Astrocyte (in vitro differentiated cells and primary cell): ENCODE measurements around the gene ATP1B1. TPM values are rescaled to one million over a fixed set of nuclear protein-coding genes. Genes with fewer than 3 reads are reported as not detected.

ENCODE experiments used
- DNase-seq: peaks from one replicate; pipeline ENCODE4 v3.0.0-alpha.2; 2010; ENCODE audit warnings: low read depth
- FAIRE-seq: peaks from 2 replicates; lab custom pipeline; 2011; peaks lifted over from hg19 to GRCh38; lab: Jason Lieb, UNC
- H2AFZ ChIP-seq: 2 replicates; pipeline ENCODE4 v1.6.0; 2012; ENCODE audit warnings: low read depth, low read length, inconsistent platforms
- H3K27ac ChIP-seq: 2 replicates; pipeline ENCODE4 v1.5.1; 2011; ENCODE audit warnings: low read depth, low read length, inconsistent platforms
- H3K27me3 ChIP-seq: 2 replicates; pipeline ENCODE4 v1.6.0; 2011; ENCODE audit warnings: low read length, inconsistent platforms; ENCODE audit not compliant: insufficient read depth
- H3K36me3 ChIP-seq: 2 replicates; pipeline ENCODE4 v1.5.1; 2011; ENCODE audit warnings: low read length, inconsistent platforms; ENCODE audit not compliant: insufficient read depth
- H3K4me1 ChIP-seq: 2 replicates; pipeline ENCODE4 v1.5.1; 2011; ENCODE audit warnings: low read length, inconsistent platforms; ENCODE audit not compliant: insufficient read depth
- H3K4me2 ChIP-seq: 2 replicates; pipeline ENCODE4 v1.6.0; 2012; ENCODE audit warnings: low read length, inconsistent platforms
- H3K4me3 ChIP-seq: 2 replicates; pipeline ENCODE4 v1.5.1; 2011; ENCODE audit warnings: low read depth, mild to moderate bottlenecking, low read length, inconsistent platforms; ENCODE audit not compliant: insufficient read depth
- H3K79me2 ChIP-seq: 2 replicates; pipeline ENCODE4 v1.6.0; 2012; ENCODE audit warnings: mild to moderate bottlenecking, low read length, inconsistent platforms; ENCODE audit not compliant: insufficient read depth
- H3K9ac ChIP-seq: 2 replicates; pipeline ENCODE4 v1.6.0; 2012; ENCODE audit warnings: mild to moderate bottlenecking, low read length, inconsistent platforms
- H3K9me3 ChIP-seq: 2 replicates; pipeline ENCODE4 v1.5.1; 2012; ENCODE audit warnings: low read depth, mild to moderate bottlenecking, low read length, inconsistent platforms; ENCODE audit not compliant: insufficient read depth
- H4K20me1 ChIP-seq: 2 replicates; pipeline ENCODE4 v1.6.0; 2012; ENCODE audit warnings: low read length, inconsistent platforms; ENCODE audit not compliant: insufficient read depth
- H3K27ac Mint-ChIP-seq: one replicate; pipeline ENCODE4 v1.8.0; 2021; ENCODE audit warnings: mild to moderate bottlenecking, mixed read lengths; ENCODE audit not compliant: unreplicated experiment
- H3K27me3 Mint-ChIP-seq: one replicate; pipeline ENCODE4 v1.8.0; 2021; ENCODE audit warnings: low read depth, mixed read lengths; ENCODE audit not compliant: unreplicated experiment
- H3K36me3 Mint-ChIP-seq: one replicate; pipeline ENCODE4 v1.8.0; 2021; ENCODE audit warnings: low read depth, mixed read lengths; ENCODE audit not compliant: unreplicated experiment
- H3K4me1 Mint-ChIP-seq: one replicate; pipeline ENCODE4 v1.8.0; 2021; ENCODE audit warnings: low read depth, mixed read lengths; ENCODE audit not compliant: unreplicated experiment
- H3K4me3 Mint-ChIP-seq: one replicate; pipeline ENCODE4 v1.8.0; 2021; ENCODE audit warnings: mild to moderate bottlenecking, moderate library complexity, mixed read lengths; ENCODE audit not compliant: unreplicated experiment
- H3K9me3 Mint-ChIP-seq: one replicate; pipeline ENCODE4 v1.8.0; 2021; ENCODE audit warnings: mild to moderate bottlenecking, mixed read lengths; ENCODE audit not compliant: unreplicated experiment
- CTCF ChIP-seq: IDR thresholded peaks from 2 replicates; pipeline ENCODE4 v1.5.1; 2011; ENCODE audit warnings: low read depth, mild to moderate bottlenecking, inconsistent platforms, low read length, moderate library complexity; ENCODE audit not compliant: insufficient read depth
- EZH2 ChIP-seq: IDR thresholded peaks from 2 replicates; pipeline ENCODE4 v1.6.1; 2012; ENCODE audit warnings: mild to moderate bottlenecking, low read length, inconsistent platforms; ENCODE audit not compliant: insufficient read depth
- total RNA-seq: library from RNA; stranded (reverse); gene quantifications from 2 replicates; pipeline ENCODE4 v1.2.1, GENCODE V29; 2021

The ATP1B1 gene
- total RNA-seq, 1 donor from 2014 or later, result 56.5 TPM

GRCh38 chr1:169148472-169149252, 42.2 kb downstream of the ATP1B1 start:
- Histone ChIP-seq H3K9ac (no peak overlapping the region), H3K27me3 (no peaks in the 10 kb centered on the region), H3K27ac (no peak overlapping the region), H3K4me1 (no peaks in the 10 kb centered on the region), H3K4me3 (no peak overlapping the region), H4K20me1 (no peaks in the 10 kb centered on the region), H3K9me3 (no peaks in the 10 kb centered on the region), H3K36me3 (no peaks in the 10 kb centered on the region), H3K79me2 (no peaks in the 10 kb centered on the region), H3K4me2 (no peak overlapping the region), H2AFZ (no peak overlapping the region)
- Mint-ChIP-seq H3K27me3 (no peaks in the 10 kb centered on the region), H3K4me1 (peaks cover 8% of the 10 kb centered on the region), H3K36me3 (peaks cover 4% of the 10 kb centered on the region), H3K4me3 (peak overlapping the region; percentile 9), H3K27ac (no peak overlapping the region), H3K9me3 (peaks cover 4% of the 10 kb centered on the region)
- FAIRE-seq (no peak), DNase-seq (no peak)
- no peak for TF ChIP-seq CTCF
- TF ChIP-seq EZH2, result no peak

- H3K36me3 Mint-ChIP-seq, result peaks cover 4% of the 10 kb centered on the region
- H3K9ac ChIP-seq, result no peak overlapping the region
- H3K9me3 Mint-ChIP-seq, result peaks cover 4% of the 10 kb centered on the region
- FAIRE-seq (no peak), DNase-seq (no peak)
- no peak for TF ChIP-seq CTCF
- TF ChIP-seq EZH2, result no peak
- no peak overlapping the region for H2AFZ ChIP-seq
- H3K79me2 ChIP-seq, result no peaks in the 10 kb centered on the region
- no peaks in the 10 kb centered on the region for H3K27me3 ChIP-seq
- no peaks in the 10 kb centered on the region for H3K36me3 ChIP-seq
- no peaks in the 10 kb centered on the region for H3K9me3 ChIP-seq
- H3K4me3 Mint-ChIP-seq, result no peak overlapping the region
- H3K27me3 Mint-ChIP-seq, result no peaks in the 10 kb centered on the region
- no peak overlapping the region for H3K27ac ChIP-seq
- peaks cover 8% of the 10 kb centered on the region for H3K4me1 Mint-ChIP-seq
- H4K20me1 ChIP-seq, result no peaks in the 10 kb centered on the region
- H3K4me2 ChIP-seq, result no peak overlapping the region
- no peak overlapping the region for H3K4me3 ChIP-seq
- H3K4me1 ChIP-seq, result no peaks in the 10 kb centered on the region
- H3K27ac Mint-ChIP-seq, result no peak overlapping the region
Measured at GRCh38 chr1:169149555-169150286, 43.2 kb downstream of the ATP1B1 start.
